Calu3 (cell line): ENCODE data around the gene IL20. TPM values are rescaled to one million over a fixed set of nuclear protein-coding genes. Genes with fewer than 3 reads are reported as not detected.

Experiments
- BruUV-seq: library from RNA; stranded (reverse); fragments of 400-500 nt; replicated peaks from 2 replicates; lab custom pipeline; 2021; lab: Mats Ljungman, UMichigan
- CTCF ChIA-PET: fragments of 300-600 bp; sonication (Branson Sonifier 250); formaldehyde crosslinking; loops from one replicate; lab custom pipeline; 2022; ENCODE audit warnings: antibody characterized with exemption; lab: Charles Lee
- DNase-seq: peaks from one replicate; pipeline ENCODE4 v3.0.0; 2022
- H3K27ac Mint-ChIP-seq: one replicate; pipeline ENCODE4 v1.8.0; 2022; ENCODE audit warnings: mixed read lengths; ENCODE audit not compliant: unreplicated experiment
- H3K27me3 Mint-ChIP-seq: one replicate; pipeline ENCODE4 v1.8.0; 2022; ENCODE audit warnings: mixed read lengths; ENCODE audit not compliant: unreplicated experiment
- H3K36me3 Mint-ChIP-seq: one replicate; pipeline ENCODE4 v1.8.0; 2022; ENCODE audit warnings: mild to moderate bottlenecking, moderate library complexity, mixed read lengths; ENCODE audit not compliant: insufficient read depth, unreplicated experiment
- H3K4me1 Mint-ChIP-seq: one replicate; pipeline ENCODE4 v1.8.0; 2022; ENCODE audit warnings: mild to moderate bottlenecking, low read depth, mixed read lengths; ENCODE audit not compliant: unreplicated experiment
- H3K4me3 Mint-ChIP-seq: one replicate; pipeline ENCODE4 v1.8.0; 2022; ENCODE audit warnings: mild to moderate bottlenecking, low read depth, moderate library complexity, mixed read lengths; ENCODE audit not compliant: unreplicated experiment
- H3K9me3 Mint-ChIP-seq: one replicate; pipeline ENCODE4 v1.8.0; 2022; ENCODE audit warnings: low read depth, mixed read lengths; ENCODE audit not compliant: unreplicated experiment
- CTCF ChIP-seq: fragments of 200-600 bp; IDR thresholded peaks from one replicate; pipeline ENCODE4 v1.8.0; 2022; ENCODE audit warnings: antibody characterized with exemption; ENCODE audit not compliant: unreplicated experiment
- intact Hi-C: fragments of 100-400 bp; cut with micrococcal nuclease; formaldehyde crosslinking; loops from one replicate; pipeline ENCODE4 v1.10.0; 2022; ENCODE audit not compliant: unreplicated experiment
- total RNA-seq: library from RNA; stranded (reverse); gene quantifications from 2 replicates; pipeline ENCODE4 v1.2.3, GENCODE V29; 2022

Gene IL20
- total RNA-seq, 1 experiment from 2014 or later = not detected

DNA sequence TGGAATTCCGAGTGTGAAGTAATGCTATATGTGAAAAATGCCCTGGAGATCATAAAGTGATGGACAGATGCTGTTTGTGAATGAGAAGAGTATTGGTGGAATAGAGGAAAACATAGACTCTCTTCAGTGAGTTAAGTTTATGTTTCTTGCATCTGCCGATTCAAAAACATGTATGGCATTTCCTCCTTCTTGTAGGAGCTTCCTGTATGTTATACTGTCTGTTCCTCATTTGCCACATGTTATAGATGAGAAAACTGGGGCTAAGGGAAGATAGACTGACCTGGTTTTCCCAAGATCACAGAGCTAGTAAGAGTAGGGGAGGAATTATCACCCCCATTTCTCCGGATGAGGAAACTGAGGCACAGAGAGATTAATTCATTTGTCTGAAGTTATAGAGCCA, 41.1 kb upstream of the IL20 start:
- intact Hi-C loops = no loop called here
- Mint-ChIP-seq H3K4me3 (no peak overlapping the region), H3K27ac (no peak overlapping the region), H3K36me3 (no peaks in the 10 kb centered on the region), H3K27me3 (peaks cover 84% of the 10 kb centered on the region), H3K9me3 (no peaks in the 10 kb centered on the region), H3K4me1 (peaks cover 7% of the 10 kb centered on the region)
- no peak for TF ChIP-seq CTCF
- no peak for DNase-seq
- CTCF ChIA-PET = no interaction called here
- no TSS peak for BruUV-seq

DNA sequence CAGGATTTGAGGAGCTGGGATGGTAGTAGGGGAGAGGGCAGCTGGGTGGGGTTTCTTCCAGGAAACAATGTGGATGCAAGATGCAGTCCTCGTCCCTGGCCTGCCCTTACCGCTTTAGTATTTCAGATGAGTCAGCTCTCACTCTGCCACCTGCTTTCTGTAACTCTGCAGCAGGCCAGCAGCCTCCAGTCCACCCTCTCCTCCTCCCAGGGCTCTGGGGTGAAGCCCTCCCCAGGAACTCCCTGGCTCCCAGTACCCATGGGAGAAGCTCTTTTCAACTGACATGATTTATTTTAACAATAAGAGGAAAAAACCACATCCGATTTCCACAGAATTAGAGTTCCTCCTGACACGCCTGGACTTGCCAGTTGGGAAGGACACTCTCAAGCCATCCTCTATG, 39.0 kb upstream of the IL20 start:
- Mint-ChIP-seq H3K4me3 (no peak overlapping the region), H3K27me3 (peaks cover 88% of the 10 kb centered on the region), H3K4me1 (peaks cover 7% of the 10 kb centered on the region), H3K27ac (no peak overlapping the region), H3K36me3 (no peaks in the 10 kb centered on the region), H3K9me3 (no peaks in the 10 kb centered on the region)
- no peak for TF ChIP-seq CTCF
- BruUV-seq = no TSS peak
- CTCF ChIA-PET = no interaction called here
- intact Hi-C loops = no loop called here
- no peak for DNase-seq

DNA sequence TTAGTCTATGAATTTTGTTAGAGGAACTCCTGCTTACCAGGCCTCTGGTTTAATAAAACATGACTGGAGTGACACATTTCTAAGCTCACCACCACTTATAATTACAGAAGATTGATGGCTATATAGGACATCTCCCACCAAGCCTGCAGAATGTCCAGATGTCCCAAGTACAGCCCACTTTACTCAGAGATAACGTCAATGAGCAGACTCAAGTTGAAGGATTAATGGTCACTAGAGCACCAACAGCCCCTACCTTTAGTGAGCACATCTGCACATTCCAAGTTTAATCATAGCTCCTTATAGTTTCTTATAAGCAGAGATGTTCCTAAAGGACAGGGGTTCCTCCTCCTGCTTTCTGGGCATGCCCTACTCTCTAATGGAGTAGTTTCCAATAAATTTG, 37.4 kb upstream of the IL20 start:
- BruUV-seq = no TSS peak
- no peak overlapping the region for H3K27ac Mint-ChIP-seq
- peaks cover 88% of the 10 kb centered on the region for H3K27me3 Mint-ChIP-seq
- H3K4me1 Mint-ChIP-seq = peaks cover 7% of the 10 kb centered on the region
- H3K9me3 Mint-ChIP-seq = no peaks in the 10 kb centered on the region
- DNase-seq = no peak
- no peaks in the 10 kb centered on the region for H3K36me3 Mint-ChIP-seq
- intact Hi-C loops = no loop called here
- H3K4me3 Mint-ChIP-seq = no peak overlapping the region
- no peak for TF ChIP-seq CTCF
- CTCF ChIA-PET = interaction anchor here (1.3 kb wide), 1 partner anchor 154 kb away, joined by 3 read pairs; no protein-coding TSS in a partner anchor

DNA sequence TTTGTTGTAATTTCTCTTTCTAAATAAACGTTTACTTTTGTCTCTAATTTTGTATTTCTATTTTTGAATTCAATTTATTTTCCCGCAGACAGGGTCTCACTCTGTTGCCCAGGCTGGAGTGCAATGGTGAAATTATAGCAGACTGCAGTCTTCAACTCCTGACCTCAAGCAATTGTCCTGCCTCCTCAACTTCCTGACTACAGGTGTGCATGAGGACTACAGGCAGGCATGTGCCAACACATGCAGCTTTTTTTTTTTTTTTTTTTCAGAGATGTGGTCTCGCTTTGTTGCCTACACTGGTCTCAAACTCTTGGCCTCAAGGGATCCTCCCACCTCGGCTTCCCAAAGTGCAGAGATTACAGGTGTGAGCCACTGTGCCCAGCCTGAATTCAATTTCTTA, 36.7 kb upstream of the IL20 start:
- no peak for DNase-seq
- peaks cover 93% of the 10 kb centered on the region for H3K27me3 Mint-ChIP-seq
- no peak overlapping the region for H3K27ac Mint-ChIP-seq
- no TSS peak for BruUV-seq
- H3K4me1 Mint-ChIP-seq = peaks cover 6% of the 10 kb centered on the region
- no peaks in the 10 kb centered on the region for H3K36me3 Mint-ChIP-seq
- no peak for TF ChIP-seq CTCF
- CTCF ChIA-PET = interaction anchor here (0.6 to 1.3 kb wide), 2 partner anchors 84 to 153 kb away, joined by 3 to 4 read pairs; no protein-coding TSS in a partner anchor
- H3K9me3 Mint-ChIP-seq = no peaks in the 10 kb centered on the region
- intact Hi-C loops = no loop called here
- no peak overlapping the region for H3K4me3 Mint-ChIP-seq
